ENCODE results near the gene MAN1C1.

The MAN1C1 gene

DNA sequence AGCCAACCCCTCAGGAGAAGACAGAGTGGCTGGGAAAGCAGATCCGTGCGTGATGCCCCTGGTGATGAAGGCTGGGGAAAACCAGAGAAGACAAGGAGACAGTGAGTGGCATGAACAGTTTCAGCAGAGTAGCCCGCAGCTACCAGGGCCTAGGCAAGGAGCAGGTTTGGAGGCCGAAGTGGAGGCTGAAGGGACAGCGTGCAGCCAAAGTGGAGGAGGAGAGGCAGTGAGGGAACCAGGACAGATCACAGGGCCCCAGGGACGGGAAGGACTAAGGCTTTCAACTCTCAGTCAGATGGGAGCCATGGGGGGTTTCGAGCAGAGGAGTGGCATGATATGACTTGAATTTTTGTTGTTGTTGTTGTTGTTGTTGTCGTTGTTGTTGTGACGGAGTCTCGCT lies 123.5 kb downstream of the MAN1C1 start:
- no peak for DNase-seq (ENCODE audit: low spot score)

- no peak for DNase-seq (ENCODE audit: low spot score)
These were observed 125.7 kb downstream of the MAN1C1 start for GRCh38 chr1:25742316-25742715.

DNA sequence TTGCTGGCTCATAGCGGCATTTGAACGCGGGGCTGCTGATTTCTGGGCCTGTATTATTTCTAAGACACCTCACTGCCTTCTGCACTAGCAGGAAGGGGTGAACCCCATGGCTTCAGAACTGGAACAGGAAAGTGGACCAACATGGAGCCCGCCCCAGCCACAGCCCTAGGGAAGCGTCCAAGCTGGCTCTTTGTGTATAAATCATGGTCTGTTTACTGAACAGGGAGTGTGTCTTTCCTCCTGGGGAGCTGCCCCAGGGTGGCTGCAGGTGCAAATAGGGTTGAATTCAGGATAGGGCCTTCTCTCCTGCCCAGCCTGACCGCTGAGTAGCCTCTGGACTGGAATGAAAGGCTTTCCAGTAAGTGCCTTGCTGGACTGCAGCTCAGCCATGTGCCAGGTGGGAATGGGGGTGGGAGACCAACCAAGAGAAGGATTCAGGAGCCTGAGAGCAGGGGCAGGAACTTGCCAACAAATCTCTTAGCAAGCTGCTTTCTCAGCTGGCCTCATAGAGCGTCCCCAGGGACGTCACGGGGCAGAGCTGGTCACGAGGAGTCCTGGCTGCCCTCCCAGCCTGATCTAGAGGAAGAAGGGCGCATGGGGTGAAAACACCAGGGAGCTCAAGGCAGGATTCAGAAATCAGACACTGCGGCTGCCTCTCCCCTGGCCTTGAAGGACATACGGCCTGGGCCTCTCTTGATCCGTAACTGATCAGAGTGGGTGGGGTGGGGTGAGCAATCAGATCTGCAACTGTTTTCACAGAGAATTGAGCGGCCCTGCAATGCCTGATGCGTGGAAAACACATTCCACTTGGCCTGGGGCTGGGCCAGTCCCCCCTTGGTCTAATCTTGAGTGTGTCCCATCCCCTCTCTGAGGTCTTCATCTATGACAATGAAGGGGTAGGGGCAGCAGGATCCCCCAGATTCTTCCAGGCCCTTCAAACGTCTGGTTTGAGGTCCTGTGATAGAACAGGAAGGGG lies 126.9 kb downstream of the MAN1C1 start:
- DNase-seq (ENCODE audit: low spot score): peak; percentile 86

DNA sequence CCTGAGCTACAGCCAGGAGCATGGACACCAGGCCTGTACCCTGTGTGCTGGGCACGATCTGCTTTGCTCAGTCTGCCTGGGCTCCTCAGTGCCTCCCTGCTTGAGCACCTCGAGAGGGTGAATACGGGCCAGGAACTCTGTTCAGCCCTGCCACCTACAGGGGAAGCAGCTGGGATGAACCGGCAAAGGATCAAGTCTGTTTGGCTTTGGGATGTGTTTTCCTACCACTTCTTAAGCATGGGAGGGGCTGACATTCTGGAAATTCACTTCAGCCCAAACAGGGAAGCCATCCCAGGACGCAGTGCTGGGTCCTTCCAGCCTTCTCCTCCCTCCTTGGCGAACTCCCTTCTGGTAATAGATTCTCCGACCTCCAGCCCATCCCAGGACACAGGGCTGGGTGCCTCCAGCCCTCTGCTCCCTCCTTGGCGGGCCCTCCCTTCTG lies 127.6 kb downstream of the MAN1C1 start:
- DNase-seq (ENCODE audit: low spot score): peak; percentile 71

DNA sequence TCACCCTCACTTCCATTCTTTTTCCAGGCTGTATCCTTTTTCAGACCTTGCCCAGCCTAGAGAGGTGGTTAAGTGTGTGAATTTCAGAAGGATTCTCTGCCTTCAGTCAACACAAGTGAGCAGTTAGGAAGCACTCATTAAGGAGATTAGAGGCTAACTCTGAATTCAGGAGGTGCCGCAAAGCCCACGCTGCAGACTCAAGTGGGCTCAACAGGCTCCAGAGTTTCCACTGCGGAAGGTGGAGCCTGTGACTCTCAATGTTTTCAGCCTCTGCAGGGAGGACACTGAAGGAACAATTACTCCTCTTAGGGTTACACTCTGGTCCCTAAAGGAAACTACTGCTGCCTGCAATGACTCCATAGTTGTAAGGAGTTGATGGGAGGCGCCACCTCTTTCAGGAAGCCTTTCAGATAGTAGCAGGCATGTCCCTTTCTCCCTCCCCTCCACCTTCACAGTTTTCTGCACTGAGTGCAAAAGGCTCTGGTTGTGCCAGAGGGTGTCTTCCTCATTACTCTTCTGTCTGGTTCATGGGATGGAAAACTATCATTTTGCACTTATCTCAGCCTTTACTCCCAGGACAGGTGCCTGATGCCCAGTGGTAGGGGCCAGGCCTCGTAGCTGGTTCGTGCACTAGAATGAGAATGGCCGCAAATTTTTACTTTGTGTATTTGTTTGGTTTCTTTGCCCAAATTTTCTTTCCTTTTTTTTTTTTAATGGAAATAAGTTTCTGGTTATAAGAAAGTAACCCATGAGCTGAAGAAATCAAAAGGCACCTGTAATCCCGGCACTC lies 128.2 kb downstream of the MAN1C1 start:
- DNase-seq (ENCODE audit: low spot score): no peak

DNA sequence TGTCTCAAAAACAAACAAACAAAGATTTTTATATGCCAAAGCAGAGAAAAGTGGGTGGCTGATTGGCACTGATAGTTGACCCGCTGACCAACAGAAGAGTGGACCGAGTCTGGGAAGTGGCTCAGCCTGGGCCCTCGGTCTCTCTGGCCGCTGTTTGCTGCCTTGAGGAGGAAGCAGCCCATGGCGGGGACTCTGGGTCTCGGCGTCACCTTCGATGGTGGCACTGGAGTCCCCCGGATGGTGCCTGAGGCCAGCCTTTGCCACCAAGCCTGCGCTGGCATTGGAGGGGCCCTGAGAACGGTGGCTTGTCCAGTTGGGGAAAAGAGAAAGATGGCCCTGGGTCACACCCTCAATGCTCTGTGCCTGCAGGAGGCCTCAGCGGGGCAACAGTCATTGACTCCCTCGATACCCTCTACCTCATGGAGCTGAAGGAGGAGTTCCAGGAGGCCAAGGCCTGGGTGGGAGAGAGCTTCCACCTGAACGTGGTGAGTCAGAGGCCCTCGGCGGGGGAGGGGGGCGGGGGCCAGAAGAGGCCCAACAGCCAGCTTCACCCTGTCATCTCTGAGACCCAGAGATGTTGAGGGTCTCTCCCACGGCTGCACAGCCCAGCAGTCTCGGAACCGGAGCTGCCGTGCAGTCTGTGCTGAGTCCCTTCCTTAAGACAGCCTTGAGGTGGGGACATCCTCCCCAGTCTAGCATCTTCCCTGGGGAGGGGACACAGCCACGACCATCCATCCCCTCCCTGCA lies 129.9 kb downstream of the MAN1C1 start:
- DNase-seq (ENCODE audit: low spot score): no peak

- DNase-seq (ENCODE audit: low spot score): no peak
These were observed 130.6 kb downstream of the MAN1C1 start for GRCh38 chr1:25747046-25747719.

- no peak for DNase-seq (ENCODE audit: low spot score)
These were observed 132.1 kb downstream of the MAN1C1 start for GRCh38 chr1:25748531-25749205.

GRCh38 chr1:25750923-25751605 lies 134.5 kb downstream of the MAN1C1 start:
- DNase-seq (ENCODE audit: low spot score): no peak

- DNase-seq (ENCODE audit: low spot score): peak; percentile 16
These were observed 138.0 kb downstream of the MAN1C1 start for GRCh38 chr1:25754470-25755181.

- no peak for DNase-seq (ENCODE audit: low spot score)
These were observed 139.0 kb downstream of the MAN1C1 start for GRCh38 chr1:25755475-25756125.

- no peak for DNase-seq (ENCODE audit: low spot score)
These were observed 139.6 kb downstream of the MAN1C1 start for GRCh38 chr1:25756215-25756614.

GRCh38 chr1:25757151-25757845 lies 140.7 kb downstream of the MAN1C1 start:
- DNase-seq (ENCODE audit: low spot score): no peak

- DNase-seq (ENCODE audit: low spot score): no peak
These were observed 141.2 kb downstream of the MAN1C1 start for GRCh38 chr1:25757846-25758185.

- no peak for DNase-seq (ENCODE audit: low spot score)
These were observed 142.0 kb downstream of the MAN1C1 start for GRCh38 chr1:25758466-25759070.

DNA sequence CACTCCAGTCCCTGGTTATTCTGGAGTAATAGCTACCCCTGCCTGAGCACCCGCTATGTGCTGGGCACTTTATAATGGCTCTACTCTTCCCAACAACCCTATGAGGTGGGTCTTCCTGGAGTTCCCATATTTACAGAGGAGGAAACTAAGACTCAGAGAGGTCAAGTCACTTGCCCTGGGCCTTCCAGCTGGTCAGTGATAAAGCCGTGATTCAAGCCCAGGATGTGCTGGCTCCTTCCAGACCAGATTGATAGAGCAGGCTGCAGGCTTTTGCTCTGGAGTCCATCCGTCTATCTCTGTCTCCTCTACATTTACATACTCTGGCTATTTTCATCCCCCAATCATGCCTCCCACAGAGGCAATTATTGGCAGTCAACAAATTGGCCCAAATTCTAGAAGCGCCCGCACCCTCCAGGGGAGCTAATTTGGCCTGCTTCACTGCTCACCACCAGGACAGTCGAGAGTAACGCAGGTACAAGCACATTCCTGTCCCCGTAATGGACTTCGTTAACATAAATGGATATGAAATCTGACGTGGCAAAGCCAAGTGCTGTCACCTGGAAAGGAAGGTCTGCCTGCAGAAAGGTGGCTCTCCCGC lies 143.6 kb downstream of the MAN1C1 start:
- DNase-seq (ENCODE audit: low spot score): no peak

DNA sequence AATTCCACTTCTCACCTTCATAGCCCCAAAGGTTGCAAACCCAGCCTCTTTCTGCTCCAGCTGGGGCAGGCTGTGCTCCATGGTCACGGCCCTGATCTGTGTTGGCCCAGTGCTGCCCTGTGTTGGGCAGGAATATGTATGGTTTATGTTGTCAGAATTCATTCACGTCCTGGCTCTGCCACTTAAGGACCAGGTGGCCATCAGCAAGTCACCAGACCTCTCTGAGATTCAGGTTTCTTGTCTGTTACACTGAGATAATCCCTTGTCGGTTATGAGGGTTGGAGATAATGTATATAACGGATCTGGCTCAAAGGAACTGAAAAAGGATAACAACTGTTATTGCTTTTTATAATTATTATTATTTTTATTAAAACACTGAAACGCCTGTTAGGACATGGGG lies 144.3 kb downstream of the MAN1C1 start:
- DNase-seq (ENCODE audit: low spot score): no peak

GRCh38 chr1:25763493-25763892 lies 146.9 kb downstream of the MAN1C1 start:
- DNase-seq (ENCODE audit: low spot score): no peak

Measured in Ammon's horn (tissue), 1 donor.